ENCODE measurements around the gene ZC3H7B.

The ZC3H7B gene

DNA sequence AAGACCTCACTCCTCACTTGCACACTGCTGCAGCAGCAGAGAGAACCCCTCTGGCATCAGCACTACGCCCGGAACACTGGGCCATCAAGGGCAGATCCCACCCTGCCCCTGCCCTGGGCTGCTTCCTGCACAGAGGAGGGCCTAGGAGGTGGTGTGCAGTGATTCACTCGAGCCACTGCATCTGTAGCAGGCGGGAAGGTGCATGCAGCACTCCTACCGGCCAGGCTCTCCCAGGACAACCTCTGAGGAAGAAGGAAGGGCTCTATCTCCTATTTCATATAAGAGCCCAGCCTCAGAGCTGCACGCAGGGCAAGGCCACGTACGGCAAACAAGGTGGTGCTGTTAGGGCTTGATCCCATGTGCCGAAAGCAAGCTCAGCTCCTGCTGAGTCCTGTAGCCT is 29.5 kb upstream of the ZC3H7B start:
- Histone ChIP-seq H3K36me3 (peaks cover 94% of the 10 kb centered on the region), H3K27me3 (no peaks in the 10 kb centered on the region)
- DNase-seq, result no peak

DNA sequence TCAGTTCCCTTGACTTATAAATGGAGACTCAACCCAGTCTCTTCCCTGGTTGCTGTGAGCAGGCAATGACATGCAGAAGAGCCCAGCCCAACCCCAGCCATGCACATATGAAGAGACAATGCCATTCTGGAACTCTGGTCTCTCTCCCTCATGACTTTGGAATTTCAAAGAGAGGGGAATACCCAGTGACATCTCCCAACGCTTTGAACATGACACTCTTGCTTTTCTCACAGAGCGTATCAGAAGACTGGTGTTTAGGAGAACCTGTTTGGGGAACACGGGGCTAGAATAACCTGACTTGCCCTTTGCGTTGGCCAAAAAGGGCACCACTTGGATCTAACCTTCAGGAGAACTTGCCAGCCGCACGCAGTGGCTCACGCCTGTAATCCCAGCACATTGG is 28.2 kb upstream of the ZC3H7B start:
- H3K9me3 ChIP-seq, result no peaks in the 10 kb centered on the region
- H3K27me3 ChIP-seq, result no peaks in the 10 kb centered on the region
- H3K4me1 ChIP-seq, result no peaks in the 10 kb centered on the region
- TF ChIP-seq, protein P1, sequence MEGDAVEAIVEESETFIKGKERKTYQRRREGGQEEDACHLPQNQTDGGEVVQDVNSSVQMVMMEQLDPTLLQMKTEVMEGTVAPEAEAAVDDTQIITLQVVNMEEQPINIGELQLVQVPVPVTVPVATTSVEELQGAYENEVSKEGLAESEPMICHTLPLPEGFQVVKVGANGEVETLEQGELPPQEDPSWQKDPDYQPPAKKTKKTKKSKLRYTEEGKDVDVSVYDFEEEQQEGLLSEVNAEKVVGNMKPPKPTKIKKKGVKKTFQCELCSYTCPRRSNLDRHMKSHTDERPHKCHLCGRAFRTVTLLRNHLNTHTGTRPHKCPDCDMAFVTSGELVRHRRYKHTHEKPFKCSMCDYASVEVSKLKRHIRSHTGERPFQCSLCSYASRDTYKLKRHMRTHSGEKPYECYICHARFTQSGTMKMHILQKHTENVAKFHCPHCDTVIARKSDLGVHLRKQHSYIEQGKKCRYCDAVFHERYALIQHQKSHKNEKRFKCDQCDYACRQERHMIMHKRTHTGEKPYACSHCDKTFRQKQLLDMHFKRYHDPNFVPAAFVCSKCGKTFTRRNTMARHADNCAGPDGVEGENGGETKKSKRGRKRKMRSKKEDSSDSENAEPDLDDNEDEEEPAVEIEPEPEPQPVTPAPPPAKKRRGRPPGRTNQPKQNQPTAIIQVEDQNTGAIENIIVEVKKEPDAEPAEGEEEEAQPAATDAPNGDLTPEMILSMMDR (IDR thresholded peaks at IDR 0.05; ENCODE audit: low read depth, low read length), result no peak
- DNase-seq, result no peak
- H3K36me3 ChIP-seq, result peaks cover 91% of the 10 kb centered on the region
- H3K4me3 ChIP-seq (ENCODE audit: low read depth, low read length), result no peak overlapping the region

More for the DNA sequence above, 29.5 kb upstream of the ZC3H7B start:
- Histone ChIP-seq H3K4me3 (ENCODE audit: low read depth, low read length) (no peak overlapping the region), H3K4me1 (no peaks in the 10 kb centered on the region), H3K9me3 (no peaks in the 10 kb centered on the region)
- TF ChIP-seq, protein P1 (IDR thresholded peaks at IDR 0.05; ENCODE audit: low read depth, low read length), result no peak

DNA sequence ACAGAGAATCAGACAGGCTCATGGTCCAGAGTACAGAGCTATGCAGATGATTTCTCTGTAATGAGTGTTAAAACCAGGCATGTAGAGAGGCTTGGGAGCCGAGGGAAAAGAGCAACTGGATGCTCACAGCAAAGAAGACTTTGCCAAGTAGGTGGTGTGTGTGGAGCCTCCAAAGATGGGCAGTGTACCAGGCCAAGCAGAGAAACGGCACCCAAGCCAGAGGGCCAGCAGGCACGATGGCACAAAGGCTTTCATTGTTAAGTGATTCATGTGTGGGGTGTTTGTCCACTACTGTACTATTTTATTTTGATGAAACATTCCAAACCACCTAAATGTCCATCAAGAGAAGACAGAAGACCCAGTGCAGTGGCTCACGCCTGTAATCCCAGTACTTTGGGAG is 26.5 kb upstream of the ZC3H7B start:
- Histone ChIP-seq H3K4me1 (no peaks in the 10 kb centered on the region), H3K27me3 (no peaks in the 10 kb centered on the region), H3K4me3 (ENCODE audit: low read depth, low read length) (no peak overlapping the region), H3K36me3 (peaks cover 93% of the 10 kb centered on the region), H3K9me3 (no peaks in the 10 kb centered on the region)
- DNase-seq, result no peak
- TF ChIP-seq, protein P1 (IDR thresholded peaks at IDR 0.05; ENCODE audit: low read depth, low read length), result no peak

DNA sequence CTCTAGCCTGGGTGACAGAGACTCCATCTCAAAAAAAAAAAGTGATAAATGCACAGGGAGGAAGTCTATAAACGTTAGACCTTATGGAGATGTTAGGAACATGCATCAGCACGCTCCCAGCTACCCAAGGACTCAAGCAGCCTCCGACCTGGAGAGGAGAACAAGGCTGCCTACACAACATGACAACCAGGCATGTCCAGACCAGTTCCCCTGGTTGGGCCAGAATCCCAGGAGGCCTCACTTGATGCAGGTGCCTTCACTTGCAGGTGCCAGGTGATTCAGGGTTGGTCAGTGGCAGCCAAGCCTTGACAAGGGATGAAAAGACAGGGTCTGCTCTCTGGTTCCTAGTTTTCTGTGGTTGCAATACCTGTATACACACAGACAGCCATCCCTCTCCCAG is 21.3 kb upstream of the ZC3H7B start:
- DNase-seq, result no peak
- H3K4me1 ChIP-seq, result no peaks in the 10 kb centered on the region
- H3K36me3 ChIP-seq, result peaks cover 94% of the 10 kb centered on the region

DNA sequence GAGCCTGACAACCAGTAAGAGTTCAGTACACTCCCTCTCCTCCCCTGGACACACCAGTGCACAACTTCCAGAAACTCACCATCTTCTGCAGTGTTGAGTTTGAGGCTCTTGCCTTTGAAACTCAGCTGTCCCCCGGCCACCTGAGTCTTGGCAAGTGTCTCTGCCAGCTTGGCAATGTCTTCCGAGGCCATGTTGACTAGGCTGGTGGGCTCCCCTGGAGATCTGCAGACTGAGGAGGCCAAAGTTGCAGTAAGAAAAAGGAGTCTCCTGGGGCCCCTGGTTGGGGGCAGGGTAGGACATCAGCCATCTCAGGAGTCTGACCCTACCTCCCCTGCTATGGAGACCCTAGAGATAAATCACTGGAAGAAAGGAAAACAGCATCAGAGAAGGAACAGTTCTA is 20.5 kb upstream of the ZC3H7B start:
- Histone ChIP-seq H3K4me1 (no peaks in the 10 kb centered on the region), H3K9me3 (no peaks in the 10 kb centered on the region), H3K27me3 (no peaks in the 10 kb centered on the region), H3K36me3 (peaks cover 87% of the 10 kb centered on the region), H3K4me3 (ENCODE audit: low read depth, low read length) (no peak overlapping the region)
- DNase-seq, result no peak
- TF ChIP-seq, protein P1 (IDR thresholded peaks at IDR 0.05; ENCODE audit: low read depth, low read length), result no peak

More for the DNA sequence above, 21.3 kb upstream of the ZC3H7B start:
- H3K9me3 ChIP-seq, result no peaks in the 10 kb centered on the region
- no peaks in the 10 kb centered on the region for H3K27me3 ChIP-seq
- TF ChIP-seq, protein P1 (IDR thresholded peaks at IDR 0.05; ENCODE audit: low read depth, low read length), result no peak
- no peak overlapping the region for H3K4me3 ChIP-seq (ENCODE audit: low read depth, low read length)

- H3K4me1 ChIP-seq, result peaks cover 3% of the 10 kb centered on the region
- TF ChIP-seq, protein P1 (IDR thresholded peaks at IDR 0.05; ENCODE audit: low read depth, low read length), result no peak
These were observed 16.9 kb upstream of the ZC3H7B start for GRCh38 chr22:41284465-41284864.

More at GRCh38 chr22:41284465-41284864, 16.9 kb upstream of the ZC3H7B start:
- DNase-seq, result no peak
- peaks cover 53% of the 10 kb centered on the region for H3K36me3 ChIP-seq
- H3K9me3 ChIP-seq, result no peaks in the 10 kb centered on the region
- no peaks in the 10 kb centered on the region for H3K27me3 ChIP-seq
- peak overlapping the region; percentile 98 for H3K4me3 ChIP-seq (ENCODE audit: low read depth, low read length)
